Endothelial cell of umbilical vein (primary cell): Measurements from ENCODE around the gene MANEAL. TPM values are rescaled to one million over a fixed set of nuclear protein-coding genes. Genes with fewer than 3 reads are reported as not detected.

Experiments
- BruUV-seq: library from RNA; stranded (reverse); fragments of 400-500 nt; replicated peaks from 2 replicates; lab custom pipeline; 2021; lab: Mats Ljungman, UMichigan
- CTCF ChIA-PET: fragments of 300-600, 350-600 bp; sonication (Branson Sonifier 250); formaldehyde crosslinking; loops from one replicate; lab custom pipeline; 2021; ENCODE audit warnings: antibody characterized with exemption, inconsistent platforms; lab: Charles Lee
- POLR2A ChIA-PET: fragments of 300-600, 350-600 bp; sonication (Branson Sonifier 250); formaldehyde crosslinking; loops from one replicate; lab custom pipeline; 2021; ENCODE audit warnings: antibody characterized with exemption, inconsistent platforms; lab: Charles Lee
- DNase-seq: peaks from one replicate; pipeline ENCODE4 v3.0.0-alpha.2; 2011; ENCODE audit warnings: low read depth, low spot score
- FAIRE-seq: peaks from 2 replicates; lab custom pipeline; 2011; peaks lifted over from hg19 to GRCh38; lab: Jason Lieb, UNC
- H2AFZ ChIP-seq: 2 replicates; pipeline ENCODE4 v1.6.0; 2012; ENCODE audit warnings: low read depth, low read length, control low read depth, inconsistent platforms
- H3K27ac ChIP-seq: 2 replicates; pipeline ENCODE4 v1.5.1; 2011; ENCODE audit warnings: low read depth, mild to moderate bottlenecking, control low read depth, low read length, moderate library complexity; ENCODE audit not compliant: insufficient read depth
- H3K27me3 ChIP-seq, 2 experiments: 2 replicates each; pipeline versions ENCODE4 v1.6.0 to v1.6.1; 2011; ENCODE audit warnings: low read length in 2 of 2, mixed read lengths in 1 of 2; ENCODE audit not compliant: control insufficient read depth in 2 of 2, insufficient read depth in 2 of 2
- H3K36me3 ChIP-seq, 2 experiments: 2 replicates in 1 of 2; 3 replicates in 1 of 2; pipeline ENCODE4 v1.5.1; 2011; ENCODE audit warnings: low read length in 2 of 2, mild to moderate bottlenecking in 1 of 2, moderate library complexity in 1 of 2; ENCODE audit not compliant: control insufficient read depth in 2 of 2, insufficient read depth in 2 of 2; ENCODE audit errors: extremely low read depth in 1 of 2
- H3K4me1 ChIP-seq: 3 replicates; pipeline ENCODE4 v1.5.1; 2011; ENCODE audit warnings: mild to moderate bottlenecking, low read length; ENCODE audit not compliant: control insufficient read depth, insufficient read depth; ENCODE audit errors: extremely low read depth
- H3K4me2 ChIP-seq: 2 replicates; pipeline ENCODE4 v1.6.1; 2011; ENCODE audit warnings: low read length, control low read depth, mixed read lengths; ENCODE audit not compliant: insufficient read depth
- H3K4me3 ChIP-seq, 3 experiments: fragments of 200-600 bp in 1 of 3; sonication (generic), shearing (Covaris generic) in 1 of 3; replicated peaks in 1 of 3; 2 replicates each; pipeline ENCODE4 v1.5.1; 2011 to 2016; ENCODE audit warnings: control low read depth in 3 of 3, low read length in 3 of 3, mild to moderate bottlenecking in 2 of 3, inconsistent platforms in 1 of 3, low read depth in 1 of 3, moderate library complexity in 1 of 3; ENCODE audit not compliant: insufficient read depth in 1 of 3
- H3K79me2 ChIP-seq: 2 replicates; pipeline ENCODE4 v1.6.0; 2012; ENCODE audit warnings: low read length, inconsistent platforms; ENCODE audit not compliant: control insufficient read depth, insufficient read depth
- H3K9ac ChIP-seq: replicated peaks from 2 replicates; pipeline ENCODE3; 2011; ENCODE audit warnings: low read length, control low read depth; ENCODE audit not compliant: insufficient read depth; ENCODE audit errors: extremely low read depth
- H3K9me1 ChIP-seq: replicated peaks from 3 replicates; pipeline ENCODE4 v1.6.0; 2011; ENCODE audit warnings: mild to moderate bottlenecking, low read length; ENCODE audit not compliant: control insufficient read depth, insufficient read depth; ENCODE audit errors: extremely low read depth
- H3K9me3 ChIP-seq: replicated peaks from 2 replicates; pipeline ENCODE4 v1.5.1; 2012; ENCODE audit warnings: low read length, inconsistent platforms; ENCODE audit not compliant: control insufficient read depth, insufficient read depth
- H4K20me1 ChIP-seq: replicated peaks from 2 replicates; pipeline ENCODE3; 2011; ENCODE audit warnings: mild to moderate bottlenecking, low read length; ENCODE audit not compliant: control insufficient read depth, insufficient read depth; ENCODE audit errors: extremely low read depth
- CTCF ChIP-seq, 2 donors: IDR thresholded peaks; 1 replicate in 1 of 2; 2 replicates in 1 of 2; pipeline ENCODE4 v1.5.1; 2011; ENCODE audit warnings: low read length in 2 of 2, mild to moderate bottlenecking in 2 of 2, moderate library complexity in 2 of 2, control low read depth in 1 of 2, inconsistent platforms in 1 of 2, low read depth in 1 of 2; ENCODE audit not compliant: insufficient read depth in 1 of 2; ENCODE audit errors: extremely low read depth in 1 of 2
- EZH2 ChIP-seq: IDR thresholded peaks from 2 replicates; pipeline ENCODE4 v1.6.1; 2012; ENCODE audit warnings: borderline replicate concordance, low read depth, mild to moderate bottlenecking, moderate library complexity, low read length, inconsistent platforms; ENCODE audit not compliant: severe bottlenecking
- FOS ChIP-seq: IDR thresholded peaks from 2 replicates; pipeline ENCODE4 v1.6.1; 2011; ENCODE audit warnings: mild to moderate bottlenecking, low read length, moderate library complexity, borderline replicate concordance; ENCODE audit not compliant: insufficient read depth
- GATA2 ChIP-seq: IDR thresholded peaks from 2 replicates; pipeline ENCODE4 v1.7.0; 2011; ENCODE audit warnings: low read depth, mild to moderate bottlenecking, moderate library complexity, mixed read lengths, low read length; ENCODE audit not compliant: insufficient read length, insufficient read depth
- JUN ChIP-seq: IDR thresholded peaks from 2 replicates; pipeline ENCODE4 v1.6.1; 2011; ENCODE audit warnings: borderline replicate concordance, low read depth; ENCODE audit not compliant: insufficient read length, insufficient read depth
- MYC ChIP-seq: IDR thresholded peaks from one replicate; pipeline ENCODE4 v1.6.1; 2011; ENCODE audit warnings: mild to moderate bottlenecking, low read depth, low read length
- POLR2A ChIP-seq: IDR thresholded peaks from 2 replicates; pipeline ENCODE4 v1.6.1; 2012; ENCODE audit warnings: low read depth, mild to moderate bottlenecking, control low read depth, low read length
- POLR2AphosphoS5 ChIP-seq: IDR thresholded peaks from 2 replicates; pipeline ENCODE4 v1.6.1; 2012; ENCODE audit warnings: low read depth, mild to moderate bottlenecking, control low read depth, low read length, moderate library complexity; ENCODE audit not compliant: insufficient read depth
- dilution Hi-C: fragments of 300-500 bp; cut with MboI; formaldehyde crosslinking; loops from one replicate; pipeline ENCODE4 v1.15.0; 2019; ENCODE audit warnings: low sequenced_read_pairs; ENCODE audit not compliant: extremely low pct_ligation_motif_present
- intact Hi-C: fragments of 100-400 bp; cut with micrococcal nuclease; formaldehyde crosslinking; loops from one replicate; pipeline ENCODE4 v1.10.0; 2022
- polyA plus RNA-seq, 4 experiments: library from polyadenylated mRNA; depleted of rRNA in 3 of 4; stranded (reverse) in 3 of 4; unstranded in 1 of 4; fragments of >200 nt; gene quantifications; 2 replicates each; pipeline versions ENCODE4 v1.2.1 to v1.2.3, GENCODE V29; 2011 to 2012; ENCODE audit warnings: missing spikeins in 1 of 4
- total RNA-seq: library from RNA; stranded (reverse); gene quantifications from 2 replicates; pipeline ENCODE4 v1.2.3, GENCODE V29; 2021
- TF ChIP-seq, protein P1 (sequence below): IDR thresholded peaks from 2 replicates; pipeline ENCODE4 v1.6.1; 2011; ENCODE audit not compliant: insufficient read depth, insufficient read length

The MANEAL gene
- total and polyA plus RNA-seq, 2 donors (not counting 3 experiments of a cell fraction or from before 2014, with no cell fraction given), result 0.66 to 1.3 TPM

- BruUV-seq, result no TSS peak
- DNase-seq, result no peak
- ChIA-PET CTCF (interaction anchor here (0.9 to 4.1 kb wide), 3 partner anchors 8 to 42 kb away, joined by 3 to 16 read pairs (median 4); partner anchors contain the start of gene MTF1), POLR2A (no interaction called here)
- Histone ChIP-seq H3K27ac (no peak overlapping the region), H3K9me1 (no peaks in the 10 kb centered on the region), H3K36me3 (peaks cover 5 to 29% of the 10 kb centered on the region in 2 experiments), H3K4me1 (no peaks in the 10 kb centered on the region), H4K20me1 (no peaks in the 10 kb centered on the region), H3K79me2 (no peaks in the 10 kb centered on the region), H3K9ac (no peak overlapping the region), H2AFZ (no peak overlapping the region), H3K27me3 (no peaks in the 10 kb centered on the region), H3K4me2 (no peak overlapping the region), H3K4me3 (no peak overlapping the region), H3K9me3 (no peaks in the 10 kb centered on the region)
- dilution Hi-C loops (no loop called here), intact Hi-C loops (no loop called here)
- TF ChIP-seq EZH2 (no peak), POLR2AphosphoS5 (no peak), JUN (no peak), CTCF (IDR thresholded peaks at IDR 0.05; ENCODE audit: extremely low read depth in 1 of 2, insufficient read depth in 1 of 2, low read depth in 1 of 2, low read length in 2 of 2) (no peak), POLR2A (no peak), FOS (no peak), GATA2 (no peak), MYC (no peak)
- TF ChIP-seq, protein P1, sequence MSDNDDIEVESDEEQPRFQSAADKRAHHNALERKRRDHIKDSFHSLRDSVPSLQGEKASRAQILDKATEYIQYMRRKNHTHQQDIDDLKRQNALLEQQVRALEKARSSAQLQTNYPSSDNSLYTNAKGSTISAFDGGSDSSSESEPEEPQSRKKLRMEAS, result no peak
- FAIRE-seq, result no peak
Measured at GRCh38 chr1:37817481-37817880, 23.8 kb downstream of the MANEAL start.
